GM21423 (cell line): ENCODE measurements around the gene MAP3K10.
"Not testable (repeated sequence)": the region's sequence is repeated elsewhere in the genome, so short reads cannot be mapped to it uniquely, and the experiment has no call there.

Experiments
- ATAC-seq: cut with Tn5 transposase; IDR thresholded peaks from one replicate; pipeline ENCODE4 v1.9.1; 2021; ENCODE audit warnings: mild to moderate bottlenecking, moderate library complexity; ENCODE audit not compliant: unreplicated experiment

MAP3K10 gene

GRCh38 chr19:40171293-40171692, 19.9 kb upstream of the MAP3K10 start:
- ATAC-seq, result not testable (repeated sequence)

GRCh38 chr19:40174092-40174491, 17.1 kb upstream of the MAP3K10 start:
- ATAC-seq, result no peak

- no peak for ATAC-seq
Measured at GRCh38 chr19:40175820-40176219, 15.4 kb upstream of the MAP3K10 start.

- ATAC-seq, result no peak
Measured at GRCh38 chr19:40177286-40178070, 13.7 kb upstream of the MAP3K10 start.

GRCh38 chr19:40178756-40179155, 12.5 kb upstream of the MAP3K10 start:
- no peak for ATAC-seq

- ATAC-seq, result no peak
Measured at GRCh38 chr19:40184273-40184672, 7.0 kb upstream of the MAP3K10 start.

- ATAC-seq, result peak; percentile 24
Measured at GRCh38 chr19:40191836-40192646, 815 bp downstream of the MAP3K10 start.

GRCh38 chr19:40192758-40193586, 1.7 kb downstream of the MAP3K10 start:
- no peak for ATAC-seq

GRCh38 chr19:40193587-40193849, 2.3 kb downstream of the MAP3K10 start:
- ATAC-seq, result no peak

GRCh38 chr19:40198272-40198990, 7.2 kb downstream of the MAP3K10 start:
- no peak for ATAC-seq

- no peak for ATAC-seq
Measured at GRCh38 chr19:40200341-40201099, 9.3 kb downstream of the MAP3K10 start.

- no peak for ATAC-seq
Measured at GRCh38 chr19:40204381-40204780, 13.2 kb downstream of the MAP3K10 start.

- no peak for ATAC-seq
Measured at GRCh38 chr19:40205760-40206159, 14.5 kb downstream of the MAP3K10 start.

GRCh38 chr19:40208602-40209001, 17.4 kb downstream of the MAP3K10 start:
- no peak for ATAC-seq

GRCh38 chr19:40210889-40211288, 19.7 kb downstream of the MAP3K10 start:
- ATAC-seq, result no peak

- ATAC-seq, result no peak
Measured at GRCh38 chr19:40213251-40213829, 22.1 kb downstream of the MAP3K10 start.

- ATAC-seq, result no peak
Measured at GRCh38 chr19:40213882-40214570, 22.8 kb downstream of the MAP3K10 start.

GRCh38 chr19:40214936-40215335, 23.7 kb downstream of the MAP3K10 start:
- no peak for ATAC-seq
